ENCODE measurements around the gene MEGF10. TPM values are rescaled to one million over a fixed set of nuclear protein-coding genes. Genes with fewer than 3 reads are reported as not detected.

The MEGF10 gene
- total and polyA plus RNA-seq, 12 donors: 0.94 to 45.1 (median 9.1) TPM

DNA sequence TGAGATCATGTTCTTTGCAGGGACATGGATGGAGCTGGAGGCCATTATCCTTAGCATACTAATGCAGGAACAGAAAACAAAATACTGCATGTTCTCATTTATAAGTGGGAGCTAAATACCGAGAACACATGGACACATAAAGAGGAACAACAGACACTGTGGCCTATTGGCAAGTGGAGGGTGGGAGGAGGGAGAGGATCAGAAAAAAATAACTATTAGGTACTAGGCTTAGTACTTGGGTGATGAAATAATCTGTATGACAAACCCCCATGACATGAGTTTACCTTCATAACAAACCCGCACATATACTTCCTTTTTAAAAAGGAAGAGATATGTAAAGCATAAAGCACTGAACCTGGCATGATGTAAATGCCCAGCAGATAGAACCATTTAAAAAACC is 99.0 kb downstream of the MEGF10 start:
- no peak for DNase-seq
- Histone ChIP-seq H3K4me1 (replicated peaks in 1 of 2) (no peaks in the 10 kb centered on the region), H3K27me3 (no peaks in the 10 kb centered on the region), H3K4me3 (no peak overlapping the region), H3K9me3 (replicated peaks in 1 of 3) (no peaks in the 10 kb centered on the region), H3K36me3 (replicated peaks in 1 of 2) (no peaks in the 10 kb centered on the region), H3K27ac (no peak overlapping the region)
- 72 to 80% (median 72%) methylated on average over 2 of the region's 2 CpGs for WGBS, 4 donors
- intact Hi-C loops (cut with DNase I): no loop called here
- TF ChIP-seq, protein P1, sequence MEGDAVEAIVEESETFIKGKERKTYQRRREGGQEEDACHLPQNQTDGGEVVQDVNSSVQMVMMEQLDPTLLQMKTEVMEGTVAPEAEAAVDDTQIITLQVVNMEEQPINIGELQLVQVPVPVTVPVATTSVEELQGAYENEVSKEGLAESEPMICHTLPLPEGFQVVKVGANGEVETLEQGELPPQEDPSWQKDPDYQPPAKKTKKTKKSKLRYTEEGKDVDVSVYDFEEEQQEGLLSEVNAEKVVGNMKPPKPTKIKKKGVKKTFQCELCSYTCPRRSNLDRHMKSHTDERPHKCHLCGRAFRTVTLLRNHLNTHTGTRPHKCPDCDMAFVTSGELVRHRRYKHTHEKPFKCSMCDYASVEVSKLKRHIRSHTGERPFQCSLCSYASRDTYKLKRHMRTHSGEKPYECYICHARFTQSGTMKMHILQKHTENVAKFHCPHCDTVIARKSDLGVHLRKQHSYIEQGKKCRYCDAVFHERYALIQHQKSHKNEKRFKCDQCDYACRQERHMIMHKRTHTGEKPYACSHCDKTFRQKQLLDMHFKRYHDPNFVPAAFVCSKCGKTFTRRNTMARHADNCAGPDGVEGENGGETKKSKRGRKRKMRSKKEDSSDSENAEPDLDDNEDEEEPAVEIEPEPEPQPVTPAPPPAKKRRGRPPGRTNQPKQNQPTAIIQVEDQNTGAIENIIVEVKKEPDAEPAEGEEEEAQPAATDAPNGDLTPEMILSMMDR (IDR thresholded peaks at IDR 0.05): no peak
- TF ChIP-seq POLR2A (IDR thresholded peaks at IDR 0.05): no peak

DNA sequence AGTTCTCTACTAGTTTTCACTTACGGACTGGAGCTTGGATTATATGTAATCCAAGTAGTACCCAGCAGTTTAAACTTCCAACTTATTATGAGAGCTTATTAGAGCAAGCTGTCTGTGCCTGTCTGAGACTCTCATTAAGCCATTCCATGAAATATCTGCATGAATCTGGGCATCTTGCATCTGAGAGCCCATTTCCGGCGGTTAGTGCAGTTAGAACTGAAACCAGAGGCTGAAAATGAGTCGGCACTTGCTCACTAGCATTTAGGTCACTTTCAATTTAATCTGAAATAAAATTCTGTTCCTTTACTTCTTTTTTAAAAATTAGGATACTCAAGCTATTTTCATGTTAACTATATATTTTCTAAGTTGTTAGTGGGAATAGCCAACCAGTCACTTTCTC is 102.2 kb downstream of the MEGF10 start:
- DNase-seq: no peak
- Histone ChIP-seq H3K36me3 (replicated peaks in 1 of 2) (no peaks in the 10 kb centered on the region), H3K27me3 (no peaks in the 10 kb centered on the region), H3K9me3 (replicated peaks in 1 of 3) (no peaks in the 10 kb centered on the region), H3K27ac (no peak overlapping the region), H3K4me3 (no peak overlapping the region), H3K4me1 (replicated peaks in 1 of 2) (no peaks in the 10 kb centered on the region)
- TF ChIP-seq POLR2A (IDR thresholded peaks at IDR 0.05): no peak
- TF ChIP-seq, protein P1 (IDR thresholded peaks at IDR 0.05): no peak
- intact Hi-C loops (cut with DNase I): no loop called here
- 72 to 87% (median 79%) methylated on average over 4 of the region's 4 CpGs for WGBS, 4 donors

DNA sequence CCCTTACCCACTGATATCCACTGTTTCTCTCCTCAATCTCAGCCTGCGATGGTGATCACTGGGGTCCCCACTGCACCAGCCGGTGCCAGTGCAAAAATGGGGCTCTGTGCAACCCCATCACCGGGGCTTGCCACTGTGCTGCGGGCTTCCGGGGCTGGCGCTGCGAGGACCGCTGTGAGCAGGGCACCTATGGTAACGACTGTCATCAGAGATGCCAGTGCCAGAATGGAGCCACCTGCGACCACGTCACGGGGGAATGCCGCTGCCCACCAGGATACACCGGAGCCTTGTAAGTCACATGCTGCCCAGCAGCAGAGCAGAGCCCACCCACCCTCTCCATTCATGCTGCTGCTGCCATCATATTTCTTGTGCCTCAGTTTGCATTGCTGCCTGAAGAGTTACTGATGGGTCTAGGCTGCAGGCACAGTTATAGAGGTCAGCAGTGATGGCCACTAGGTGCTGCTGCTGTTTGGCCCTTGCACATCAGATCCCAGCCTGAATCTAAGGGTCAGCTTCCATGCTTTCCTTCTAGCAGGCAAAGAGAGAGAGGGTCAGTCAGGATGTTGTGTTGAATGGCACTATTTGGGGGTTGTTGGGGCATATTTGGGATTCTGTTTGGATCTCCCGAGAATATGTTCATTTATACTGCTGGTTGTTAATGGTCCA is 106.0 kb downstream of the MEGF10 start:
- DNase-seq: no peak
- no peak overlapping the region for H3K27ac ChIP-seq
- no peak overlapping the region for H3K4me3 ChIP-seq
- no peaks in the 10 kb centered on the region for H3K4me1 ChIP-seq (replicated peaks in 1 of 2)
- no peaks in the 10 kb centered on the region for H3K36me3 ChIP-seq (replicated peaks in 1 of 2)
- H3K9me3 ChIP-seq (replicated peaks in 1 of 3): no peaks in the 10 kb centered on the region
- TF ChIP-seq POLR2A (IDR thresholded peaks at IDR 0.05): no peak
- TF ChIP-seq, protein P1 (IDR thresholded peaks at IDR 0.05): no peak
- WGBS, 4 donors: 91 to 97% (median 94%) methylated on average over 1 to 15 of the region's 15 CpGs
- H3K27me3 ChIP-seq: no peaks in the 10 kb centered on the region
- intact Hi-C loops (cut with DNase I): no loop called here

DNA sequence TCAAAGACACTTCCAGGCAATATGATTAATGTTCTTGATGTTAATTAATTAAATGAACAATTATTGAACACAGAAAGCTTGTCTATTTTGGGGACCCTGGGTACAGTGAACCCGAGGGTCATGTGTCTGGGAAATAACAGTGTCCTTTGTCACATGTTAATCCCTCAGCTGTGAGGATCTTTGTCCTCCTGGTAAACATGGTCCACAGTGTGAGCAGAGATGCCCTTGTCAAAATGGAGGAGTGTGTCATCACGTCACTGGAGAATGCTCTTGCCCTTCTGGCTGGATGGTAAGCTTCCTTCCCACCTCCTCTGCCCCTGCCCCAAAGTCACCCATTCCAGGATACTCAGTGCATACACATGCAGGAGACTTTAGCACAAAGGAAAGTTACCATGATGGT is 107.9 kb downstream of the MEGF10 start:
- Histone ChIP-seq H3K27me3 (no peaks in the 10 kb centered on the region), H3K27ac (no peak overlapping the region), H3K4me1 (replicated peaks in 1 of 2) (no peaks in the 10 kb centered on the region), H3K36me3 (replicated peaks in 1 of 2) (no peaks in the 10 kb centered on the region), H3K4me3 (no peak overlapping the region), H3K9me3 (replicated peaks in 1 of 3) (no peaks in the 10 kb centered on the region)
- no peak for DNase-seq
- TF ChIP-seq, protein P1 (IDR thresholded peaks at IDR 0.05): no peak
- TF ChIP-seq POLR2A (IDR thresholded peaks at IDR 0.05): no peak
- 73 to 88% (median 79%) methylated on average over 2 of the region's 2 CpGs for WGBS, 4 donors
- intact Hi-C loops (cut with DNase I): no loop called here
